H9 (cell line): ENCODE data around the gene ARFGEF3. TPM values are rescaled to one million over a fixed set of nuclear protein-coding genes. Genes with fewer than 3 reads are reported as not detected.

Source experiments
- DNase-seq: peaks from one replicate; pipeline ENCODE4 v3.0.0-alpha.2; 2017
- H2AFZ ChIP-seq: one replicate; pipeline ENCODE4 v1.6.1; 2013; ENCODE audit warnings: mild to moderate bottlenecking, low read length, control low read depth, moderate library complexity
- H2AK5ac ChIP-seq: 2 replicates; pipeline ENCODE4 v1.6.1; 2013; ENCODE audit warnings: low read length, control low read depth, mixed read lengths; ENCODE audit not compliant: insufficient read length
- H2BK120ac ChIP-seq: one replicate; pipeline ENCODE4 v1.6.1; 2013; ENCODE audit warnings: low read depth, mild to moderate bottlenecking, low read length, control low read depth, inconsistent platforms; ENCODE audit not compliant: poor library complexity, severe bottlenecking
- H2BK12ac ChIP-seq: 2 replicates; pipeline ENCODE4 v1.6.1; 2013; ENCODE audit warnings: low read length, control low read depth, mixed read lengths, low read depth; ENCODE audit not compliant: insufficient read length
- H2BK15ac ChIP-seq: 2 replicates; pipeline ENCODE4 v1.6.1; 2013; ENCODE audit warnings: low read depth, low read length, control low read depth
- H2BK20ac ChIP-seq: one replicate; pipeline ENCODE4 v1.6.1; 2013; ENCODE audit warnings: low read depth, mild to moderate bottlenecking, low read length, control low read depth, inconsistent platforms; ENCODE audit not compliant: poor library complexity, severe bottlenecking
- H2BK5ac ChIP-seq: 2 replicates; pipeline ENCODE4 v1.6.1; 2013; ENCODE audit warnings: low read length, control low read depth, mixed read lengths; ENCODE audit not compliant: insufficient read length
- H3K14ac ChIP-seq: 2 replicates; pipeline ENCODE4 v1.6.1; 2013; ENCODE audit warnings: low read length, control low read depth; ENCODE audit not compliant: insufficient read depth
- H3K18ac ChIP-seq: 2 replicates; pipeline ENCODE4 v1.6.1; 2013; ENCODE audit warnings: low read depth, mild to moderate bottlenecking, mixed read lengths, low read length, control low read depth; ENCODE audit not compliant: insufficient read length
- H3K23ac ChIP-seq: 2 replicates; pipeline ENCODE4 v1.6.1; 2013; ENCODE audit warnings: low read length, control low read depth, mixed read lengths, low read depth; ENCODE audit not compliant: insufficient read length
- H3K23me2 ChIP-seq: 2 replicates; pipeline ENCODE4 v1.6.1; 2013; ENCODE audit warnings: low read depth, mild to moderate bottlenecking, mixed read lengths, low read length, control low read depth; ENCODE audit not compliant: insufficient read length, poor library complexity, severe bottlenecking
- H3K27ac ChIP-seq: 2 replicates; pipeline ENCODE4 v1.5.1; 2013; ENCODE audit warnings: low read length, control low read depth, mixed read lengths, low read depth; ENCODE audit not compliant: insufficient read length
- H3K27me3 ChIP-seq: 2 replicates; pipeline ENCODE4 v1.6.1; 2013; ENCODE audit warnings: low read length, control low read depth, inconsistent platforms; ENCODE audit not compliant: insufficient read depth
- H3K4ac ChIP-seq: 2 replicates; pipeline ENCODE4 v1.6.1; 2013; ENCODE audit warnings: low read depth, mild to moderate bottlenecking, control low read depth, inconsistent platforms, low read length, moderate library complexity
- H3K4me1 ChIP-seq: 2 replicates; pipeline ENCODE4 v1.6.1; 2013; ENCODE audit warnings: low read length, control low read depth, inconsistent platforms; ENCODE audit not compliant: insufficient read depth
- H3K4me2 ChIP-seq: 2 replicates; pipeline ENCODE4 v1.6.1; 2013; ENCODE audit warnings: low read length, control low read depth, mixed read lengths; ENCODE audit not compliant: insufficient read length, insufficient read depth
- H3K56ac ChIP-seq: 2 replicates; pipeline ENCODE4 v1.6.1; 2013; ENCODE audit warnings: low read depth, mild to moderate bottlenecking, mixed read lengths, low read length, control low read depth; ENCODE audit not compliant: insufficient read length
- H3K79me1 ChIP-seq: 2 replicates; pipeline ENCODE4 v1.6.1; 2013; ENCODE audit warnings: low read depth, mild to moderate bottlenecking, moderate library complexity, low read length, control low read depth, inconsistent platforms; ENCODE audit not compliant: insufficient read depth, poor library complexity, severe bottlenecking
- H3K79me2 ChIP-seq: 2 replicates; pipeline ENCODE4 v1.6.1; 2013; ENCODE audit warnings: low read length, control low read depth, inconsistent platforms; ENCODE audit not compliant: insufficient read depth
- H3K9ac ChIP-seq: 2 replicates; pipeline ENCODE4 v1.6.1; 2013; ENCODE audit warnings: low read length, control low read depth, mixed read lengths; ENCODE audit not compliant: insufficient read length; ENCODE audit errors: extremely low read depth
- H3K9me3 ChIP-seq: one replicate; pipeline ENCODE4 v1.6.1; 2013; ENCODE audit warnings: low read depth, low read length, inconsistent platforms; ENCODE audit not compliant: control insufficient read depth
- H3T11ph ChIP-seq: one replicate; pipeline ENCODE4 v1.6.1; 2013; ENCODE audit warnings: mild to moderate bottlenecking, low read length, control low read depth, inconsistent platforms
- H4K20me1 ChIP-seq: one replicate; pipeline ENCODE4 v1.6.1; 2013; ENCODE audit not compliant: control insufficient read depth, insufficient read length, insufficient read depth
- H4K5ac ChIP-seq: 2 replicates; pipeline ENCODE4 v1.6.1; 2013; ENCODE audit warnings: low read depth, mild to moderate bottlenecking, mixed read lengths, low read length, control low read depth; ENCODE audit not compliant: insufficient read length
- H4K8ac ChIP-seq: replicated peaks from 2 replicates; pipeline ENCODE4 v1.6.1; 2013; ENCODE audit warnings: low read length, control low read depth, mixed read lengths, low read depth; ENCODE audit not compliant: insufficient read length
- H4K91ac ChIP-seq: 2 replicates; pipeline ENCODE4 v1.6.1; 2013; ENCODE audit warnings: low read depth, mild to moderate bottlenecking, moderate library complexity, mixed read lengths, low read length, control low read depth; ENCODE audit not compliant: insufficient read length
- H3K27ac Mint-ChIP-seq, 3 experiments: 2 replicates in 2 of 3; 3 replicates in 1 of 3; pipeline ENCODE4 v1.8.0; 2020 to 2021; ENCODE audit warnings: mixed read lengths in 3 of 3, mild to moderate bottlenecking in 1 of 3, moderate library complexity in 1 of 3
- H3K27me3 Mint-ChIP-seq: 2 replicates; pipeline ENCODE4 v1.8.0; 2021; ENCODE audit warnings: low read depth, mild to moderate bottlenecking, moderate library complexity, mixed read lengths
- H3K36me3 Mint-ChIP-seq, 3 experiments: 2 replicates in 2 of 3; 3 replicates in 1 of 3; pipeline ENCODE4 v1.8.0; 2020 to 2021; ENCODE audit warnings: low read depth in 3 of 3, mixed read lengths in 3 of 3; ENCODE audit not compliant: insufficient read depth in 1 of 3
- H3K4me1 Mint-ChIP-seq, 2 experiments: 2 replicates each; pipeline ENCODE4 v1.8.0; 2020; ENCODE audit warnings: mixed read lengths in 2 of 2
- H3K4me3 Mint-ChIP-seq, 2 experiments: 2 replicates in 1 of 2; 3 replicates in 1 of 2; pipeline ENCODE4 v1.8.0; 2020 to 2021; ENCODE audit warnings: mild to moderate bottlenecking in 2 of 2, mixed read lengths in 2 of 2, moderate library complexity in 1 of 2
- H3K9me3 Mint-ChIP-seq, 2 experiments: 2 replicates in 1 of 2; 3 replicates in 1 of 2; pipeline ENCODE4 v1.8.0; 2020; ENCODE audit warnings: mild to moderate bottlenecking in 2 of 2, mixed read lengths in 2 of 2, moderate library complexity in 1 of 2
- CTCF ChIP-seq: fragments of 200-600 bp; sonication (generic); conservative IDR thresholded peaks from 3 replicates; pipeline ENCODE4 v1.8.0; 2021; ENCODE audit warnings: antibody characterized with exemption, mild to moderate bottlenecking
- WGBS: extraction: QIAGEN DNeasy Blood & Tissue Kit; methylation state at CpG from one replicate; pipeline ENCODE4 v1.1.7; 2013; ENCODE audit warnings: missing lambda C conversion rate, low lambda C conversion rate, mixed read lengths; ENCODE audit not compliant: insufficient read length; ENCODE audit errors: extremely low coverage; 5-methylcytosine and 5-hydroxymethylcytosine counted together
- total RNA-seq: library from RNA; stranded (reverse); gene quantifications from 2 replicates; pipeline ENCODE4 v1.2.1, GENCODE V29; 2021

ARFGEF3 gene
- total RNA-seq, 1 experiment from 2014 or later, result 13.7 TPM

- H4K91ac ChIP-seq, result no peak overlapping the region
- Mint-ChIP-seq H3K4me3 (peak overlapping the region; percentile 68 to 88), H3K36me3 (no peaks in the 10 kb centered on the region; a peak in 2 of 7 replicates), H3K9me3 (no peaks in the 10 kb centered on the region), H3K27me3 (peaks cover 26% of the 10 kb centered on the region), H3K27ac (no peak overlapping the region), H3K4me1 (peaks cover 28 to 31% of the 10 kb centered on the region in 2 experiments)
- no peak overlapping the region for H2AFZ ChIP-seq
- no peak overlapping the region for H2AK5ac ChIP-seq
- no peak overlapping the region for H3K23ac ChIP-seq
- no peak overlapping the region for H4K8ac ChIP-seq
- no peak overlapping the region for H2BK15ac ChIP-seq
- H3K4me1 ChIP-seq, result peaks cover 2% of the 10 kb centered on the region; the same call in 1 of the 2 replicates
- peaks cover 2% of the 10 kb centered on the region for H4K20me1 ChIP-seq
- no peak overlapping the region for H3K9ac ChIP-seq
- no peak overlapping the region for H3K4ac ChIP-seq
- H3K18ac ChIP-seq, result no peak overlapping the region
- H3T11ph ChIP-seq, result no peak overlapping the region
- H4K5ac ChIP-seq, result no peak overlapping the region
- H3K9me3 ChIP-seq, result no peaks in the 10 kb centered on the region
- no peak for TF ChIP-seq CTCF
- no peaks in the 10 kb centered on the region; the same call in 1 of the 2 replicates for H3K79me2 ChIP-seq
- H3K79me1 ChIP-seq, result no peaks in the 10 kb centered on the region
- H2BK5ac ChIP-seq, result no peak overlapping the region
- H3K56ac ChIP-seq, result no peak overlapping the region
- H3K14ac ChIP-seq, result no peak overlapping the region
- DNase-seq, result no peak
- WGBS, result no CpG with 5 or more reads among the region's 5 CpGs
- H3K23me2 ChIP-seq, result peaks cover 14% of the 10 kb centered on the region
- H3K27me3 ChIP-seq, result peaks cover 2% of the 10 kb centered on the region; the same call in 1 of the 2 replicates
- H3K27ac ChIP-seq, result no peak overlapping the region
- no peak overlapping the region for H2BK120ac ChIP-seq
- H3K4me2 ChIP-seq, result peak overlapping the region; percentile 92
- H2BK20ac ChIP-seq, result no peak overlapping the region
- no peak overlapping the region for H2BK12ac ChIP-seq
These were observed 1.3 kb downstream of the ARFGEF3 start for GRCh38 chr6:138162955-138163575.
